ENCODE data around the gene CCN6. TPM values are rescaled to one million over a fixed set of nuclear protein-coding genes. Genes with fewer than 3 reads are reported as not detected.

The CCN6 gene
- total RNA-seq, 1 donor from 2014 or later = not detected

DNA sequence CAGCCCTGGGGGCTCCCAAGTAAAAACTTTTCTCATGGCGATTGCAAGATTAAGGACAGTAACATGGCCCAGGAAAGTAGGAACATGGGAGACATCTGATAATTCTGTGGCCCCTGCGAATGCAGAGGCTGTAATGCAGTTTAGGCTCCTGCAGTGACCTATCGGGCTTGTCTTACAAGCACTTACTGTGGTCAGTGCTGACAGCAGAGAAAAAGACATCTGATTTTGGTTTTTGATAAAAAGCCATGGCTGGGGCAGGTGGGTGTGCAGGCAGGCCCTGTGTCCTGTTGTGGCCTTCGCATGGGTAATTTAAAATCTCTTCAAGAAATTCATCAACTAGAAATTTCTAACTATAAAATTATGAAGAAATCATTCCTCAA lies 19.3 kb upstream of the CCN6 start:
- H3K4me1 ChIP-seq = peaks cover 10% of the 10 kb centered on the region
- H3K9me3 ChIP-seq = no peaks in the 10 kb centered on the region
- no peak overlapping the region for H3K27ac ChIP-seq
- H3K36me3 ChIP-seq = no peaks in the 10 kb centered on the region
- intact Hi-C loops (cut with DNase I) = no loop called here
- DNase-seq = no peak
- TF ChIP-seq, protein P1, sequence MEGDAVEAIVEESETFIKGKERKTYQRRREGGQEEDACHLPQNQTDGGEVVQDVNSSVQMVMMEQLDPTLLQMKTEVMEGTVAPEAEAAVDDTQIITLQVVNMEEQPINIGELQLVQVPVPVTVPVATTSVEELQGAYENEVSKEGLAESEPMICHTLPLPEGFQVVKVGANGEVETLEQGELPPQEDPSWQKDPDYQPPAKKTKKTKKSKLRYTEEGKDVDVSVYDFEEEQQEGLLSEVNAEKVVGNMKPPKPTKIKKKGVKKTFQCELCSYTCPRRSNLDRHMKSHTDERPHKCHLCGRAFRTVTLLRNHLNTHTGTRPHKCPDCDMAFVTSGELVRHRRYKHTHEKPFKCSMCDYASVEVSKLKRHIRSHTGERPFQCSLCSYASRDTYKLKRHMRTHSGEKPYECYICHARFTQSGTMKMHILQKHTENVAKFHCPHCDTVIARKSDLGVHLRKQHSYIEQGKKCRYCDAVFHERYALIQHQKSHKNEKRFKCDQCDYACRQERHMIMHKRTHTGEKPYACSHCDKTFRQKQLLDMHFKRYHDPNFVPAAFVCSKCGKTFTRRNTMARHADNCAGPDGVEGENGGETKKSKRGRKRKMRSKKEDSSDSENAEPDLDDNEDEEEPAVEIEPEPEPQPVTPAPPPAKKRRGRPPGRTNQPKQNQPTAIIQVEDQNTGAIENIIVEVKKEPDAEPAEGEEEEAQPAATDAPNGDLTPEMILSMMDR (IDR thresholded peaks at IDR 0.05) = no peak
- no peaks in the 10 kb centered on the region for H3K27me3 ChIP-seq
- ATAC-seq = no peak
- H3K4me3 ChIP-seq = no peak overlapping the region

DNA sequence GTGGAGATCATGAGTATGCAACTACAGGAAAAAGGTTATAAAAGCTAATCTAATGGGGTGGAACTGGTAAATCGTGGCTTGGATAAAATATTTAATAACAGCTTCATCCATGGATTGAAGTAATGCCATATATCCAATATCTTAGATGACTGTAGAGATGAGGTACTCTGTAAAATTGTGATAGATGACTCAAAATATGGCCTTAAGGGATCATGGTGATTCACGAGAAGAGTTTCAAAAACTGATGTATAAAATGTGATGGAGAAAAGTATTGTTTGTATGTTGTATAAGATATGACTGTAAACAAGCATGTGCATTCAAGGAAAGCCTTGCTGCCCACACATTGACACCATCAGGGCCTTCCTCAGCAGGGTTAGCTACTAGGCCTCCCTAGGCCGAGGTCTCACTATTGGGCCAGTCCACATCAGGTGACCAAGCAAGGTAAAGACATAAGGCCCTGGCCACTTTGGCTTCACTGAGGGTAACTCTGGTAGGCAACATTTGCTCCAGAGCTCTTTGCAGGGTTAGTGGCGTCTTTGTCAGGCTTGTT lies 17.7 kb upstream of the CCN6 start:
- H3K27me3 ChIP-seq = no peaks in the 10 kb centered on the region
- H3K4me1 ChIP-seq = peaks cover under 1% of the 10 kb centered on the region
- H3K4me3 ChIP-seq = no peak overlapping the region
- H3K27ac ChIP-seq = peak overlapping the region; percentile 5
- TF ChIP-seq, protein P1 (IDR thresholded peaks at IDR 0.05) = no peak
- no peaks in the 10 kb centered on the region for H3K9me3 ChIP-seq
- DNase-seq (no peak), ATAC-seq (no peak)
- H3K36me3 ChIP-seq = no peaks in the 10 kb centered on the region
- intact Hi-C loops (cut with DNase I) = no loop called here

DNA sequence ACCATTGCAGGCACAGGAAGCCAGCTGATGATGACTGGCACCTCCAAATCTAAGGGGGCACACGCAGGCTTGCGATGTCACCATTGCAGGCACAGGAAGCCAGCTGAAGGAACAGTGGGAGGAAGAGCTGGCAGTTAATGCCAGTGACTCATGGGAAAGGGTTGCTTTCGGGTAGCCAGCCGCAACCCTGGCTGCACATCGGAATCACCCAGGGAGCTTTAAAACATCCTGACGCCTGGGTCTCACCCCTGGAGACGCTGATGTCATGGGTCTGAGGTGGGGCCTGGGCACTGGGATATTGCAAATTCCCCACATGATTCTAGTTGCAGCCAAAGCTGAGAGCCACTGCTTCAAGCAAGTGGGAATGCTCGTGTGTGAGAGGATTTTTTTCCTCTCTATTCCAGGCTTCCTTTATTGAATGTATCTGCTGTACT lies 16.1 kb upstream of the CCN6 start:
- Histone ChIP-seq H3K9me3 (no peaks in the 10 kb centered on the region), H3K27ac (no peak overlapping the region), H3K36me3 (no peaks in the 10 kb centered on the region), H3K4me3 (no peak overlapping the region), H3K4me1 (peaks cover 1% of the 10 kb centered on the region), H3K27me3 (no peaks in the 10 kb centered on the region)
- ATAC-seq = peak; percentile 60
- TF ChIP-seq, protein P1 (IDR thresholded peaks at IDR 0.05) = no peak
- intact Hi-C loops (cut with DNase I) = no loop called here
- no peak for DNase-seq

- Histone ChIP-seq H3K4me1 (peaks cover 3% of the 10 kb centered on the region), H3K4me3 (no peak overlapping the region), H3K9me3 (no peaks in the 10 kb centered on the region), H3K27ac (no peak overlapping the region), H3K36me3 (no peaks in the 10 kb centered on the region), H3K27me3 (no peaks in the 10 kb centered on the region)
- no peak for ATAC-seq
- TF ChIP-seq, protein P1 (IDR thresholded peaks at IDR 0.05) = no peak
- DNase-seq = no peak
- intact Hi-C loops (cut with DNase I) = no loop called here
Observed at GRCh38 chr6:112038268-112038667, 15.6 kb upstream of the CCN6 start.

GRCh38 chr6:112038756-112039430 lies 15.0 kb upstream of the CCN6 start:
- no peak for DNase-seq
- Histone ChIP-seq H3K4me3 (no peak overlapping the region), H3K4me1 (peaks cover 3% of the 10 kb centered on the region), H3K27ac (no peak overlapping the region), H3K27me3 (no peaks in the 10 kb centered on the region), H3K9me3 (no peaks in the 10 kb centered on the region), H3K36me3 (no peaks in the 10 kb centered on the region)
- TF ChIP-seq, protein P1 (IDR thresholded peaks at IDR 0.05) = no peak
- no peak for ATAC-seq
- intact Hi-C loops (cut with DNase I) = no loop called here
